Measurements from ENCODE around the gene KLF3. TPM values are rescaled to one million over a fixed set of nuclear protein-coding genes. Genes with fewer than 3 reads are reported as not detected.

Gene KLF3
- total RNA-seq, 2 donors from 2014 or later, result 30.6 to 32.0 TPM

- Histone ChIP-seq H3K27me3 (no peaks in the 10 kb centered on the region), H3K9me3 (no peaks in the 10 kb centered on the region), H3K27ac (no peak overlapping the region), H3K36me3 (replicated peaks in 1 of 2; ENCODE audit: insufficient read depth in 1 of 2, low read depth in 2 of 2) (no peaks in the 10 kb centered on the region), H3K4me1 (no peaks in the 10 kb centered on the region), H3K4me3 (no peak overlapping the region)
- intact Hi-C loops (cut with DNase I), result no loop called here
- TF ChIP-seq CTCF (IDR thresholded peaks at IDR 0.05), result no peak
- no peak for TF ChIP-seq POLR2A (IDR thresholded peaks at IDR 0.05)
- WGBS, 2 donors, result 79 to 82% methylated on average over 3 of the region's 3 CpGs
- no peak for DNase-seq
- no peak for ATAC-seq
Measured at GRCh38 chr4:38634047-38634759, 29.8 kb upstream of the KLF3 start.

- no peaks in the 10 kb centered on the region for H3K9me3 ChIP-seq
- TF ChIP-seq CTCF (IDR thresholded peaks at IDR 0.05) (no peak), POLR2A (IDR thresholded peaks at IDR 0.05) (no peak)
- H3K36me3 ChIP-seq (replicated peaks in 1 of 2; ENCODE audit: insufficient read depth in 1 of 2, low read depth in 2 of 2), result no peaks in the 10 kb centered on the region
- no peak overlapping the region for H3K27ac ChIP-seq
- intact Hi-C loops (cut with DNase I), result no loop called here
- no peak overlapping the region for H3K4me3 ChIP-seq
- DNase-seq (no peak), ATAC-seq (no peak)
- no peaks in the 10 kb centered on the region for H3K27me3 ChIP-seq
- H3K4me1 ChIP-seq, result no peaks in the 10 kb centered on the region
- WGBS, 2 donors, result 83 to 87% methylated on average over 3 of the region's 3 CpGs
Measured at GRCh38 chr4:38639242-38639641, 24.8 kb upstream of the KLF3 start.

- TF ChIP-seq CTCF (IDR thresholded peaks at IDR 0.05), result no peak
- no peak for TF ChIP-seq POLR2A (IDR thresholded peaks at IDR 0.05)
- H3K27me3 ChIP-seq, result no peaks in the 10 kb centered on the region
- DNase-seq, result no peak
- WGBS, 2 donors, result 90 to 92% methylated on average over 1 of the region's 1 CpG
- no peaks in the 10 kb centered on the region for H3K36me3 ChIP-seq (replicated peaks in 1 of 2; ENCODE audit: insufficient read depth in 1 of 2, low read depth in 2 of 2)
- no peak overlapping the region for H3K27ac ChIP-seq
- intact Hi-C loops (cut with DNase I), result no loop called here
- H3K4me3 ChIP-seq, result no peak overlapping the region
- ATAC-seq, result no peak
- H3K9me3 ChIP-seq, result no peaks in the 10 kb centered on the region
- H3K4me1 ChIP-seq, result no peaks in the 10 kb centered on the region
Measured at GRCh38 chr4:38641811-38642210, 22.2 kb upstream of the KLF3 start.

- 87 to 91% methylated on average over 3 of the region's 3 CpGs for WGBS, 2 donors
- H3K9me3 ChIP-seq, result no peaks in the 10 kb centered on the region
- TF ChIP-seq CTCF (IDR thresholded peaks at IDR 0.05), result no peak
- TF ChIP-seq POLR2A (IDR thresholded peaks at IDR 0.05), result no peak
- ATAC-seq (no peak), DNase-seq (no peak)
- H3K27ac ChIP-seq, result no peak overlapping the region
- no peaks in the 10 kb centered on the region for H3K36me3 ChIP-seq (replicated peaks in 1 of 2; ENCODE audit: insufficient read depth in 1 of 2, low read depth in 2 of 2)
- H3K4me3 ChIP-seq, result no peak overlapping the region
- intact Hi-C loops (cut with DNase I), result no loop called here
- no peaks in the 10 kb centered on the region for H3K4me1 ChIP-seq
- H3K27me3 ChIP-seq, result no peaks in the 10 kb centered on the region
Measured at GRCh38 chr4:38644201-38644600, 19.8 kb upstream of the KLF3 start.
